GM12874 (cell line): ENCODE data around the gene AP1AR.

ENCODE experiments used
- CTCF ChIP-seq: IDR thresholded peaks from 2 replicates; pipeline ENCODE4 v1.5.1; 2011; ENCODE audit warnings: low read depth, mild to moderate bottlenecking, control low read depth, low read length, moderate library complexity; ENCODE audit not compliant: insufficient read depth

Gene AP1AR

GRCh38 chr4:112274959-112275358, 43.4 kb downstream of the AP1AR start:
- no peak for TF ChIP-seq CTCF

- TF ChIP-seq CTCF = no peak
Observed at GRCh38 chr4:112276113-112276512, 44.5 kb downstream of the AP1AR start.

- no peak for TF ChIP-seq CTCF
Observed at GRCh38 chr4:112277220-112277619, 45.6 kb downstream of the AP1AR start.

GRCh38 chr4:112277705-112278448, 46.3 kb downstream of the AP1AR start:
- no peak for TF ChIP-seq CTCF

- TF ChIP-seq CTCF = no peak
Observed at GRCh38 chr4:112279025-112279881, 47.7 kb downstream of the AP1AR start.

GRCh38 chr4:112279882-112280315, 48.3 kb downstream of the AP1AR start:
- no peak for TF ChIP-seq CTCF

- TF ChIP-seq CTCF = no peak
Observed at GRCh38 chr4:112280386-112281056, 48.9 kb downstream of the AP1AR start.
